Measurements from ENCODE around the gene CFLAR. TPM values are rescaled to one million over a fixed set of nuclear protein-coding genes. Genes with fewer than 3 reads are reported as not detected.

The CFLAR gene
- total and polyA plus RNA-seq, 7 experiments from 2014 or later: 63.9 to 253 (median 183) TPM

DNA sequence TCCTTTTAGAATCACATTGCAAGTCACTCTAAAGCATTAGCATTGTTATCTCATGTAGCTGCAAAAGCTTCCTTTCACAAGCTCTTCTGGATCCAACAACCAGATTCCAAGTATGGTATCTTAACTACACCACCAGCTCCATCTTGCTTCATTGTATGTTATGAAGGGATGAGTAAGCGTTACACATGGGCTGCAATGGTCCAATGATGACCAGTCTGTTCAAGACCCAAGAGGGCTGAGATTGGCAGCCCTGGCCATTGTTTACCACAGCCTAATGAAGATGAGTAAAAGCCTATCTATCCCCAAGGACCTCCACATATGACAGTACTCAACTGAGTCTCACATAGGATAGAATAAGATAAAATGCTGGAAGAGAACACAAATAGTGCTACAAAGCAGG lies 6.3 kb downstream of the CFLAR start:
- peaks cover 66 to 80% (median 73%) of the 10 kb centered on the region in 7 donors for H3K4me1 Mint-ChIP-seq
- ChIA-PET CTCF (interaction anchor here (1.2 to 1.6 kb wide), 2 partner anchors 10 to 36 kb away, joined by 3 to 9 read pairs; no protein-coding TSS in a partner anchor), POLR2A (interaction anchor here (0.8 to 3.4 kb wide), 12 partner anchors 7 to 311 kb away, joined by 3 to 16 read pairs (median 4); partner anchors contain the start of genes BZW1, CASP10, CLK1 and NDUFB3)
- H3K4me3 Mint-ChIP-seq: peak overlapping the region; percentile 73 to 100 (median 96)
- Histone ChIP-seq H3K4me1 (ENCODE audit: control insufficient read depth in 2 of 2, insufficient read depth in 2 of 2, low read length in 2 of 2) (peaks cover 51 to 55% of the 10 kb centered on the region in 2 donors), H3K36me3 (ENCODE audit: control insufficient read depth in 2 of 3, insufficient read depth in 3 of 3, low read length in 3 of 3) (no peaks in the 10 kb centered on the region), H3K27ac (ENCODE audit: low read depth, low read length) (peak overlapping the region; percentile 93), H3K9me3 (ENCODE audit: control insufficient read depth in 2 of 3, low read length in 3 of 3) (no peaks in the 10 kb centered on the region), H3K27me3 (ENCODE audit: control insufficient read depth in 2 of 2, insufficient read depth in 2 of 2, low read length in 2 of 2) (no peaks in the 10 kb centered on the region), H3K4me3 (ENCODE audit: low read length) (peak overlapping the region; percentile 62)
- intact Hi-C loops (cut with micrococcal nuclease): no loop called here
- H3K27ac Mint-ChIP-seq: peak overlapping the region; percentile 48 to 98 (median 96)
- no peak for ATAC-seq
- H3K27me3 Mint-ChIP-seq: no peaks in the 10 kb centered on the region
- H3K36me3 Mint-ChIP-seq: peaks cover 5 to 54% (median 8%) of the 10 kb centered on the region in 5 donors
- no peak for DNase-seq
- H3K9me3 Mint-ChIP-seq: no peaks in the 10 kb centered on the region

DNA sequence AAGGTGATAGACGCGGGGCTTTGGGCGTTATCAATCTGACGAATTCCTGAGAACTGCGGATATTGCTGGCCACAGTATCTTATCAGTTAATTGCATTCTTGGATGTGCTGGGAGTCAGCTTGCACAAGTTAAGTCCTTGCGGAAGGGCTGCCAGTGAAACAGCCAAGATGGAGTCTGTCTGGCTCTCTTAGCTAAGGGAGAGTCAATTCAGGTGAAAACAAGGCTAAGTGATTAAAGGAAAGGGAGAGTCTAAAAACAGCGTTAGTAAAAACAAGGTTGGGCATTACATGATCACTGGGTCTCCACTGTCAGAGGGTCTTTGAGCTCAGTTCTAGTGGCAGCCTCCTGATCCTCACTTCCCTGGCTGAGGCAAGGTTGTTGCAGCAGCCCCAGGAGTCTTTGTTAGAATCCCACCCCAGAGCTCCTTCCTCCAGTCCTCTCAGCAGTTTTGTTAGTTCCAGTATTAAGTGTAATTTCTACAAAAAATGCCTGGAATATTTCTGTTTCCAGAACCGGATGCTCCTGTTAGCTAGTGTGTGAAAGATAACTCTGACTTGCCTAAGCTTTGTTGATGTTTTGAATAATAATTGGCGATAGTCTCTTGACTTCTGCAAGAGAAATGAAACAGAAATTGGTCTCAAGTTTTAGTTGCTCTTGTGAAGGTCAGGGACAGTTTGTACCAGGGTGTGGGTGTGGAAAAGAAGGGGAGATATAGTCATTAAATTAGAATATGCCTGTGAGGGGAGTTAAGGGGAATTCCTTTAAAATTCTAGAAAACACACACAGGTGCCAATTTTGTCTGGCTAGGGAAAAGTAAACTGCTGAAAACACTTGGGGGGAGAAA lies 10.6 kb downstream of the CFLAR start:
- Mint-ChIP-seq H3K27me3 (no peaks in the 10 kb centered on the region), H3K4me3 (peak overlapping the region; percentile 81 to 99 (median 92)), H3K36me3 (peaks cover 5 to 62% (median 11%) of the 10 kb centered on the region in 5 donors), H3K4me1 (peaks cover 84 to 97% (median 91%) of the 10 kb centered on the region in 7 donors), H3K9me3 (no peaks in the 10 kb centered on the region), H3K27ac (peak overlapping the region; percentile 94 to 99 (median 97))
- no peaks in the 10 kb centered on the region for H3K36me3 ChIP-seq (ENCODE audit: control insufficient read depth in 2 of 3, insufficient read depth in 3 of 3, low read length in 3 of 3)
- intact Hi-C loops (cut with micrococcal nuclease): loop anchor here in 1 of 2 donors (1.0 to 2.0 kb wide), 2 partner anchors 7 to 14 kb away; no protein-coding TSS in a partner anchor
- POLR2A ChIA-PET: interaction anchor here (0.8 to 1.7 kb wide), 7 partner anchors 15 to 262 kb away, joined by 3 to 7 read pairs (median 4); partner anchors contain the start of genes CLK1 and ORC2
- ATAC-seq (no peak), DNase-seq (peak in 1 of 9 donors; percentile 23)
- peak overlapping the region; percentile 62 for H3K4me3 ChIP-seq (ENCODE audit: low read length)
- no peaks in the 10 kb centered on the region for H3K27me3 ChIP-seq (ENCODE audit: control insufficient read depth in 2 of 2, insufficient read depth in 2 of 2, low read length in 2 of 2)
- peaks cover 76 to 85% of the 10 kb centered on the region in 2 donors for H3K4me1 ChIP-seq (ENCODE audit: control insufficient read depth in 2 of 2, insufficient read depth in 2 of 2, low read length in 2 of 2)
- H3K27ac ChIP-seq (ENCODE audit: low read depth, low read length): peak overlapping the region; percentile 76
- no peaks in the 10 kb centered on the region for H3K9me3 ChIP-seq (ENCODE audit: control insufficient read depth in 2 of 3, low read length in 3 of 3)
- CTCF ChIA-PET: interaction anchor here (0.6 to 1.4 kb wide), 5 partner anchors 18 to 597 kb away, joined by 3 to 5 read pairs (median 3); no protein-coding TSS in a partner anchor

DNA sequence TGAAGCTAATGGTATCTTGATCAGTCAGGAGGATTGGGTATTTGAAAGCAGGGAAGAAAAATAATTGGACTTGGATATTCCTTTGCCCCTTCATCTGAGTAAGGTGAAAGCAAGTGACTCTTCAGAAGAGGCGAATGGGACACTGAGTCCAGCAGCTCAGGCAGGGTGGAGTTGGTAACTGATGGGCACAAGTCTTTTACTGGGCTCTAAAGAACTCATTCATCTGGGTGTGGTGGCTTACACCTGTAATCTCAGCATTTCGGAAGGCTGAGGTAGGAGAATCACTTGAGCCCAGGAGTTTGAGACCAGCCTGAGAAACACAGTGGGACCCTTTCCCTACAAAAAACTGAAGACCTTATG lies 11.2 kb downstream of the CFLAR start:
- peaks cover 76 to 85% of the 10 kb centered on the region in 2 donors for H3K4me1 ChIP-seq (ENCODE audit: control insufficient read depth in 2 of 2, insufficient read depth in 2 of 2, low read length in 2 of 2)
- peak overlapping the region; percentile 94 to 99 (median 97) for H3K27ac Mint-ChIP-seq
- H3K9me3 ChIP-seq (ENCODE audit: control insufficient read depth in 2 of 3, low read length in 3 of 3): no peaks in the 10 kb centered on the region
- no peak for DNase-seq
- peaks cover 5 to 60% (median 11%) of the 10 kb centered on the region in 5 donors for H3K36me3 Mint-ChIP-seq
- intact Hi-C loops (cut with micrococcal nuclease): loop anchor here in 1 of 2 donors (1.0 to 2.0 kb wide), 2 partner anchors 8 to 14 kb away; no protein-coding TSS in a partner anchor
- H3K4me1 Mint-ChIP-seq: peaks cover 82 to 97% (median 91%) of the 10 kb centered on the region in 7 donors
- H3K9me3 Mint-ChIP-seq: no peaks in the 10 kb centered on the region
- H3K27me3 ChIP-seq (ENCODE audit: control insufficient read depth in 2 of 2, insufficient read depth in 2 of 2, low read length in 2 of 2): no peaks in the 10 kb centered on the region
- H3K27me3 Mint-ChIP-seq: no peaks in the 10 kb centered on the region
- CTCF ChIA-PET: interaction anchor here (0.6 to 1.4 kb wide), 3 partner anchors 29 to 105 kb away, joined by 3 to 5 read pairs (median 3); no protein-coding TSS in a partner anchor
- POLR2A ChIA-PET: interaction anchor here (0.8 to 1.7 kb wide), 5 partner anchors 14 to 106 kb away, joined by 3 to 7 read pairs (median 4); no protein-coding TSS in a partner anchor
- no peak for ATAC-seq
- H3K27ac ChIP-seq (ENCODE audit: low read depth, low read length): peak overlapping the region; percentile 76
- peak overlapping the region; percentile 81 to 99 (median 92) for H3K4me3 Mint-ChIP-seq
- H3K36me3 ChIP-seq (ENCODE audit: control insufficient read depth in 2 of 3, insufficient read depth in 3 of 3, low read length in 3 of 3): no peaks in the 10 kb centered on the region
- H3K4me3 ChIP-seq (ENCODE audit: low read length): peak overlapping the region; percentile 62

DNA sequence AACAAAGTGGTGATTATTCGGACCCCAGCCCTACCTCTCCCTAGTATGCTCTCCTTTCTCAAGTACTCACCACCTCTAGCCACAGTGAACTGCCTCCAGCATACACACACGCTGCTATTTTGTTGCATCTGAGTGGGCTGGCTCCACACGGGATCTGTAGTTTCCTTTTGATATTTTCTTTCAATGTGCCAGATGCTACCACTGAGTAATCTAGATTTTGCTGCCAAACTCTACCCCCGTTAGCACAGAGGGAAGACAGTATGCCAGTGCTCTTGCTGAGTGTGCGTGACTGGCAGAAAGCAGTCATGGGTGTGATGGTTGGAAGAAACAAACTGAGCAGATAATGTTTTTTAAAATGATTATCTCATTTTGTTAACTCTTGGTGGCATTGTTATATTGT lies 11.6 kb downstream of the CFLAR start:
- Histone ChIP-seq H3K27me3 (ENCODE audit: control insufficient read depth in 2 of 2, insufficient read depth in 2 of 2, low read length in 2 of 2) (no peaks in the 10 kb centered on the region), H3K27ac (ENCODE audit: low read depth, low read length) (peak overlapping the region; percentile 76), H3K9me3 (ENCODE audit: control insufficient read depth in 2 of 3, low read length in 3 of 3) (no peaks in the 10 kb centered on the region), H3K4me3 (ENCODE audit: low read length) (peak overlapping the region; percentile 62), H3K36me3 (ENCODE audit: control insufficient read depth in 2 of 3, insufficient read depth in 3 of 3, low read length in 3 of 3) (peaks cover 0 to 2% (median under 1%) of the 10 kb centered on the region in 3 experiments), H3K4me1 (ENCODE audit: control insufficient read depth in 2 of 2, insufficient read depth in 2 of 2, low read length in 2 of 2) (peaks cover 75 to 84% of the 10 kb centered on the region in 2 donors)
- Mint-ChIP-seq H3K9me3 (no peaks in the 10 kb centered on the region), H3K27me3 (no peaks in the 10 kb centered on the region), H3K4me3 (peak overlapping the region; percentile 81 to 99 (median 92)), H3K36me3 (peaks cover 3 to 58% (median 9%) of the 10 kb centered on the region in 5 donors), H3K27ac (peak overlapping the region; percentile 94 to 99 (median 97)), H3K4me1 (peaks cover 81 to 97% (median 91%) of the 10 kb centered on the region in 7 donors)
- intact Hi-C loops (cut with micrococcal nuclease): loop anchor here in 1 of 2 donors (1.0 to 2.0 kb wide), 2 partner anchors 8 to 13 kb away; no protein-coding TSS in a partner anchor
- ChIA-PET POLR2A (interaction anchor here (1.1 to 1.3 kb wide), 2 partner anchors 14 to 106 kb away, joined by 3 to 4 read pairs; no protein-coding TSS in a partner anchor), CTCF (interaction anchor here (0.6 to 1.4 kb wide), 3 partner anchors 28 to 105 kb away, joined by 3 to 5 read pairs (median 3); no protein-coding TSS in a partner anchor)
- peak; percentile 12 for ATAC-seq
- peak in 2 of 9 donors; percentile 54 to 59 for DNase-seq

DNA sequence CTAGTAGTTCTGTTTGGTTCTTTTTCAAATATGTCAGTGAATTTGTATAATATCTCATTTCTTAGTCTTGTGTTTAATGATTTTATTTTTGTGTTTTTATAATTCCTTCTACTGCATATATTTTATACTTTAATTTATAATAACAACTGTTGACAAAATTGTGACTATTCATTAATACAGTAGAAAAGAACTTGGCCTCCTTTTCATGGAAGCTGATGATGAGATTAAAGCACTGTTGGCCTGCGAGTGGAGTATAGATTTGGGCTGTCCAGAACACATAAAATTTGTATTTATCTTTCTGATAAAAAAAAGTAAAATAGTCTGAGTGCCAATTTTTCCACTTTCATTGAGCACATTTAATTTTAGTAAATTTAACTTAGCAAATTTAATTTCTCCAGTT lies 12.1 kb downstream of the CFLAR start:
- Mint-ChIP-seq H3K27me3 (no peaks in the 10 kb centered on the region), H3K27ac (peak overlapping the region; percentile 94 to 99 (median 97)), H3K4me1 (peaks cover 81 to 97% (median 91%) of the 10 kb centered on the region in 7 donors), H3K9me3 (no peaks in the 10 kb centered on the region), H3K36me3 (peaks cover 6 to 60% (median 12%) of the 10 kb centered on the region in 5 donors), H3K4me3 (peak overlapping the region in 8 of 10 donors; percentile 81 to 99 (median 93))
- Histone ChIP-seq H3K4me1 (ENCODE audit: control insufficient read depth in 2 of 2, insufficient read depth in 2 of 2, low read length in 2 of 2) (peaks cover 75 to 84% of the 10 kb centered on the region in 2 donors), H3K4me3 (ENCODE audit: low read length) (peak overlapping the region; percentile 62), H3K36me3 (ENCODE audit: control insufficient read depth in 2 of 3, insufficient read depth in 3 of 3, low read length in 3 of 3) (peaks cover 0 to 7% (median 6%) of the 10 kb centered on the region in 3 experiments), H3K27me3 (ENCODE audit: control insufficient read depth in 2 of 2, insufficient read depth in 2 of 2, low read length in 2 of 2) (no peaks in the 10 kb centered on the region), H3K9me3 (ENCODE audit: control insufficient read depth in 2 of 3, low read length in 3 of 3) (no peaks in the 10 kb centered on the region), H3K27ac (ENCODE audit: low read depth, low read length) (peak overlapping the region; percentile 76)
- CTCF ChIA-PET: interaction anchor here (1.2 to 2.5 kb wide), 2 partner anchors 30 to 59 kb away, joined by 3 to 14 read pairs; no protein-coding TSS in a partner anchor
- DNase-seq: no peak
- intact Hi-C loops (cut with micrococcal nuclease): no loop called here
- ATAC-seq: no peak
- POLR2A ChIA-PET: interaction anchor here (0.6 to 3.4 kb wide), 7 partner anchors 21 to 263 kb away, joined by 3 to 9 read pairs (median 4); partner anchors contain the start of genes CLK1 and NIF3L1
